HTERT RPE-1 (cell line): Measurements from ENCODE around the gene CPT2.

Experiments used
- in situ Hi-C: fragments of 300-500 bp; cut with MboI; formaldehyde crosslinking; loops from 4 replicates; pipeline ENCODE4 v1.14.3; 2020; ENCODE audit warnings: low sequenced_read_pairs

Gene CPT2

GRCh38 chr1:53196485-53197290 lies at the start of gene CPT2:
CPT2 (plus strand) TSS chr1:53196824; CDS start chr1:53196944, 120 bp downstream.
- in situ Hi-C loops = no loop called here

DNA sequence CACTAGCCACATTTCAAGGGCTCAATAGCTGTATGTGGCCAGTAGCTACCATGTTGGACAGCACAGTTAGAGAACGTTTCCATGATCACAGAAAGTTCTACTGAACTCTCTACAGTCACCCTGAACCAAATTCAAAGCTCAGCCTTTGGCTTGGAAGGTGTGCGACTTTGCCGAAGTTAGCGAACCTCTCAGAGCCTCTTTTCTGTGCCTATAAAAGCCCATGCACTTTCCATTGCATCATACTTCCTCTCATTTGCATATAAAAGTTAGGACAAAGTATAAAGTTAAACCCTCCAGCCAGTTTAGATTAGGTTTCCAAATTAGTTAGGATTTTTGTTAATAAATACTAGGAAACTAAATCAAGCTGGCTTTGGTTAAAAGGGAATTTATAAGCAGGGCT lies 49.5 kb upstream of the CPT2 start:
- in situ Hi-C loops = no loop called here

DNA sequence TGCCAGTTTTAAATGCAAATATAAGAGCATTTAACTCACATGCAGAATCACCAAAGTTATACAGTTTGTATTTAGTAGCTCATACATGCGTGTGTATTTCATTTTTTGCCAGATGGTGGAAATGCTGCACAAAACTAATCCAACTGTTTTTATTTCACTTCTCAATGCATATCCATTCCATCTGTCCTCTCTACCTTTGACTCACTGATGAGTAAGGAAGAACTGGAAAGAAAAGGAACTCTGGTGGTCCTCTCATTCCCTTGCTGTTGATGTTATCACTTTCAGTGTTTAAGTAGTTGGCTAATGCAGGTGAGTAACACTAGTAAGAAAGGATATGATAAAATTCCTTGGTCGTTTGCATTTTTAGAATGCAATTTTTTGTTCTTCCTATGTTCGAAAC lies 48.5 kb upstream of the CPT2 start:
- in situ Hi-C loops = no loop called here

- in situ Hi-C loops = no loop called here
These were observed 42.9 kb upstream of the CPT2 start for GRCh38 chr1:53153752-53154151.

DNA sequence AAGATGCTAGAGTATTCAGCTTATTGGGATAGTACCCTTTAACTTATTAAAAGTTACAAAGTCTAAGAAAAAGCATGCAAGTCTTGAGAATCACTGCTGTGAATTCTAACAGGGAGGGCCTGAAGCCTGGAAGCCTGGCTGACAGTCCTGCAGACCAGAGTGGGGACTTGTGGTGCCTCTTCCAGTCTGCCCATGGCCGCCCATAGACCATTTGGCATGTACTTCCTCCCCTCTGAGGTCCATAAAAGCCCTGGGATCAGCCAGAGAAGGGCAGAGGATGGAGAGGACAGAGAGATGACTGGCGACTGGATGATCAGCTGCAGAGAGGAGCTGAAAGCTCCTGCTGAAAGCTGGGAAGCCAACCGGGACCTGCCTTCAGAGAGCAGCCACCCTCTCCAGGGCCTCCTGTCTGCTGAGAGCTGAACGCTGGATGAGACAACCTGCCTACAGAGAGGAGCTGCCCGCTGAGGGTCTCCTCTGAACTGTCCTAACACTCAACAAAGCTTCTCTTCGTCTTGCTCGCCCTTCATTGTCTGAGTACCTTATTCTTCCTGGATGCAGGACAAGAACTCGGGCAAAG lies 41.7 kb upstream of the CPT2 start:
- in situ Hi-C loops = no loop called here

GRCh38 chr1:53155534-53155933 lies 41.1 kb upstream of the CPT2 start:
- in situ Hi-C loops = no loop called here

DNA sequence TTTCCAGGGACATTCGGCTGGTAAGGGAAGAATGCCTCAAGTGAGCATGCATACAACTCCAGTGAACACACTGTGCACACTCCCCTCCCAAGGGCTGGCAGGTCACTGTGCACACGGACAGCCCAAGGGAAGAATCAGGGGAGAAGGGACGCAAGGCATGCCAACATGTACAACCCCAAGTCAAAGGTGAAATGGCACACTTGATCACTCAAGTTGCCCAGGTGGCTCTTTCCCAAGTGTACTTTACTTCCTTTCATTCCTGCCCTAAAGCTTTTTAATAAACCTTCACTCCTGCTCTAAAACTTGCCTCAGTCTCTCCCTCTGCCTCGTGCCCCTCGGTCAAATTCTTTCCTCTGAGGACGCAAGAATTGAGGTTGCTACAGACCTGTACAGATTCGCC lies 40.7 kb upstream of the CPT2 start:
- in situ Hi-C loops = no loop called here

- in situ Hi-C loops = no loop called here
These were observed 39.8 kb upstream of the CPT2 start for GRCh38 chr1:53156783-53157182.

GRCh38 chr1:53158900-53159299 lies 37.7 kb upstream of the CPT2 start:
- in situ Hi-C loops = no loop called here

DNA sequence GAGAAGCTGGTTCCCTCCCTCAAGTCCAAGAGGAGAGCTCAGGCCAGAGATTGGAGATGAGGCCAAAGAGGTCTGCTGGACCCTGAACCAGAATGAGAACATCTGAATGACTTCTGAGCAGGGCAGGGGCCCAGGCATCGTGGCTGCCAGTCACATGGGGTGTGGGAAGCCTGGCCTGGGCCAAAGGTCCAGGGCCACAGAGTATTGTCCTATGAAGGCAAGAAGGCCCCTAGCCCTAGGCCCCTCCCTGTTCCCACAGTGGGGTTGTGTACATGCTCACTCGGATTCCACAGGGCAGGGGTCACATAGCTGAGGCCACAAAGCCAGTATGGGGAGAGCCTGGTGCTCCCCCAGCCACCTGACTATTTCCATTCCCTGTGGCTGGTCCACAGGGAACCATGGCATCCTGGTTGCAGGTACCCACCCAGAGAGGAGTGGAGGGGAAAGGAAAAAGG lies 35.7 kb upstream of the CPT2 start:
- in situ Hi-C loops = no loop called here

DNA sequence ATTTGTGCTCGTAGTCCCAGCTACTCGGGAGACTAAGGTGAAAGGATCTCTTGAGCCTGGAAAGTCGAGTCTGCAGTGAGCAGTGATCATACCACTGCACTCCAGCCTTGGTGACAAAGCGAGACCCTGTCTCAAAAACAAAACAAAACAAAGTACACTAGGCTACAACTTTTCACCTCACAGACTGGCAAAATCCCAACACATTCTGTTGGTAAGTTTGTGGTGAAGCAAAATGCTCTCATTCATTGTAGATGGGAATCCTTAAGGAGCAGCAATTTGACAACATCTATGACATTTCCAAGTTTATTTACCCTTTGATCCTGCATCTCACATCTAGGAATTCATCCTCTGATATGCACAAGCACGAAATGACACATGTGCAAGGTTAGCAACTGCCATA lies 34.0 kb upstream of the CPT2 start:
- in situ Hi-C loops = no loop called here

DNA sequence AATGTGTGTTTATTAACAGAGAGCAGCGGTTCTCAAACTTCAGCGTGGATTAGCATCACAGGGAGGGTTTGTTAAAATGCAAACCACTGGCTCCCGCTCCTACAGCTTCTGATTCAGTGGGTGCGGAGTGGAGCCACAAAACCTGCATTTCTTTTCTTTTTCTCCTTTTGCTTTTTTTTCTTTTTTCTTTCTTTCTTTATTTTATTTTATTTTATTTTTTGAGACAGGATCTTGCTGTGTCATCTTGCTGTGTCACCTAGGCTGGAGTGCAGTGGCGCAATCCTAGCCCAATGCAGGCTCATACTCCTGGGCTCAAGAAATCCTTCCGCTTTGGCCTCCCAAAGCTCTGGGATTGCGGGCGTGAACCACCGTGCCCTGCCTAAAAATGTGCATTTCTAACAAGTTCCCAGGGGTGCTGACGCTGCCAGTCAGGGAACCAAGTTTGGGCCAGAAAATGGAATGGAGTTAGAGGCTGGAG lies 33.3 kb upstream of the CPT2 start:
- in situ Hi-C loops = no loop called here

DNA sequence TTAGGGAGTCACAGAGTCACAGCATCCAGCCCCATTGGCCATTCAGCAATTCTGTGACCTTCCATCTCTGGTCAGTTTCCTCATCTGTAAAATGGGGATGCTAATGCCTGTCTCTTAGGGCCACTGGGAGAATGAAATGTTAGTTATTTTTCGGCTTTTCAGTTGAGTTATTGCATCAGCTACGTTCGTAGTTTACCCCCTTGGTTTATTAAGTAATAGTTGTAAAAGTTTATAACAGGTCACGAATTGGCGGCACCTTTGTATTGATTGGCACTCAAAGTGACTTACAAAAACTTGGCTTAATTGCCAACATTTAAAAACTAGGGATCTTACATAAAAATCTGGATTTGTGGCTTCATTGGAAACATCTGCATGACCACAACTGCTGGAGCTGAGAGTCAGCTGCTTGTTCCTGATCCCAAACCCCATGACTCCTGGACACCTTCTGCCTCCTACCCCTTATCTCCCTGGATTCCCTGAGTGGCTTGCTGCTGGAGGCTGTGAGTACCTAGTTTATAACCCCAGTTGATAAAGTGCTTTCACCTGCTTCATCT lies 31.1 kb upstream of the CPT2 start:
- in situ Hi-C loops = no loop called here

DNA sequence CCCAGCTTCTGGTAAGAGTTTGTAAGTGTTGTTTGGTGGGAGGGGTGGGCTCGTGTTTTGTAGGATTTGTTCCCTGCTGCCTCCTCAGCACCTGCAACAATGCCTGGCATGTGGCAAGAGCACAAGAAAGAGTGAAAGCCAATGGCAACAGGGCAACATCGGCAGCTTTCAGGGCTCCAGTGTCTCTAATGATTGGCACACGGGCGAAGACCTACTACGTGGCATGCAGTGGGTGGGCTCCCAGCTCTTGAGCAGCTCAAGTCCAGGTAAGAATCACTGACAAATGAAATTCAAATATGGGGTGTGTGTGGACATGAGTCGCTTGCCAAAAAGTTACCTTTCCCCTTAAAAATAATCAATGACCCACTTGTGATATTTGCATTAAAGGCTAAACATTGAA lies 30.3 kb upstream of the CPT2 start:
- in situ Hi-C loops = no loop called here

DNA sequence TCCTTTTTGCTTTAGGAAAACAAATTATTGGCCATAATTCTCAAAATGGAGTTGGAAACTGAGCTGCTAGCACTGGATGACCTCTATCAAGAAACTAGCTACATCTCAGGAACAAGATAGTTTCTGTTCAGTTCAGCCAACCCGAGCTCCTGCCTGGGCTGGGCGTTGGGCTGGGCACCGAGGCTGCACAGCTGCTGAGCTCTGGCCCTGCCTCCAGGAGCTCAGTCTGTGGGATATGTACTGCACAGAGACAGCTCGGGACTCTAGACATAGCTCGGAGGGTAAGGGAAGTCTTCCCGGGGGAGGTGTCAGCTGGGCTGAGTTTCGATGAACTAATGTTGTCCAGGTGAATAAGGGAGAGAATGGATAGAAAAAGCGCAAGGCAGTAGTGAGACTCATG lies 29.7 kb upstream of the CPT2 start:
- in situ Hi-C loops = no loop called here

DNA sequence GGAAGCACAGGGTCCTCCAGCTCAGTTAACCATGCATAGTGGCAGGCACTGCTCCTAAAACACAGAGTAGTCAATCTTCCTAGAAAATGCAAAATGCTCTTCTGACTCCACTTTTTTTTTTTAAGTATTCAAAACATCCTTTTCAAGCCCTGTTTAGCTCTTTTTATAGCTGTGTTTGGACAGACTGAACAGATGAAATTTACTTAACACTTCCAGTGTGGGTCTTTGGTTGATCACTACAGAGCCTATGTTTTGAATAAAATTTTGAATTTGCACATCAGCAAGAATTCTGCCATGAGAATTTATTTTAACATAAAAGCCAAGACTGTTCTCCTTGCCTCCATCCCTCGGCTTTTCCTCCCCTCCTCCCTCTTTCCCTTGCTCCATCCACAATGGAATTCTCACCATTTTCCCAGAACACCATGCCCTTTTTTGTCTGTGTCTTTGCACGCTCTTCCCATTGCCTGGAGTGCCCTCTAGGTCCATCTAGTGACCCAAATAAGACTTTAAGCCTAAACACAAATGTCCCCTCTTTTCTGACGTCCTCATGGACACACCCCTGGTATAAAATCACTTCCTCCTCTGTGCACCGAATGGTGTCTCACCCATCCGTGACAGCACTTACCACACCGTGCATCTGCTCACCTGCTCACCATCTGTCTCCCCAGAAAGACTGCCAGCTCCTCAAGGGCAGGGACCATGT lies 24.0 kb upstream of the CPT2 start:
- in situ Hi-C loops = no loop called here

- in situ Hi-C loops = no loop called here
These were observed 21.4 kb upstream of the CPT2 start for GRCh38 chr1:53174971-53175913.

DNA sequence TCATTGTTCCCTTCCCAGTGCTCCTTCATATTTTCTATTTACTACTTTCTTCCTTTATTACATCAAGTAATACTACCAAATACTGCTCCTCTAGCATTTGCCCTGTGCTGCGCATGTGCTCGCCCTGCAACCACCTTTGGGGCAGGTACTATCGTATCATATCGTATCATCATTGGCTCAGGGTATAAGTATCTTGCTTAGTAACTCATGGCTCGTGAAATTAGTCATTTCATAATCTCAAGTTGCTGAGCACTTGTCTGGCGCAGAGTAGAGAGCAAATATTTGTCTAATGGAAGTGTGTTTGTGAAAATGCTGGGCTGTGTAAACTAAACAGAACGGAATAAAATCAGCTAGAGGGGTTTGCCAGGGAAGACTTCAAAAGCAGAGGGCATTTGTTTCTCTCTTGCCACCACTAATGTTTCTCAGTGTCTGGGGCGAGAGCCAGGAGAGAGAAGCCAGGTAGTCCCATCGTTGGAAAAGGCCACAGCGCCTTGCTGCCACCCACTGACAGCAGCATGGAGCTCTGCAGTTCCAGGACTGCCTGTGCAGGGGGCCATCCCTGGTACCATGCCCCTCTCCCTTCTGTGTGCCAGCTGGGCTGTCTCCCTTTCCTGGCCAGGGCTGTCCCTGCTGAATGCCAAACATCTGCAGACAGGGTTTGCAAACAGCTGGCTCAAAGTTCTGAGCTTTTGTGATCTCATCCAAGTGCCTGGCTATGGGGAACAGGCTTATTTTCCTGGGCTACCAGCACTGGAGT lies 20.0 kb upstream of the CPT2 start:
- in situ Hi-C loops = no loop called here

- in situ Hi-C loops = no loop called here
These were observed 16.4 kb upstream of the CPT2 start for GRCh38 chr1:53180226-53180625.

DNA sequence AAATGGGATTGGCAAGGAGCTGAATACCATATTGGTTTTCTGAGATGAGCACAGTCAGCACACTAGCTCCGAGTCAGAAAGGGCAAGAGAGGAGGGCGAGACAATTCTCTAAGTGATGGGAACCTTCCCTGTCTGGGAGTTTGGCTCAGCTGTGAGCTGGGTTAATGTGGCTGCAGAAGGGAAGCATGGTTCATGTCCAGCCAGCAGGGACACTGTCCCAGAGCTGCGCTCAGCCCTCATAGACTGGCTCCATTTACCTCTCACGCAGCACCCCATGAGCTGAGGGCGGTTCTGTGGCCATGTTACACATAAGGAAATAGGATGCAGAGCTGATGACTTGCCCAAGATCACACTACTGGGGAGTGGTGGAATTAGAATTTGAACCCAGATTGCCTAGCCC lies 15.7 kb upstream of the CPT2 start:
- in situ Hi-C loops = no loop called here
